T follicular helper cell (primary cell): ENCODE data around the gene CHD1.

ENCODE experiments used
- DNase-seq: peaks from one replicate; pipeline ENCODE4 v3.0.0-alpha.2; 2020; ENCODE audit warnings: low read depth

CHD1 gene

GRCh38 chr5:98813755-98814154 is 115.1 kb downstream of the CHD1 start:
- no peak for DNase-seq

- DNase-seq = no peak
Observed at GRCh38 chr5:98810206-98810605, 118.6 kb downstream of the CHD1 start.

GRCh38 chr5:98807806-98808205 is 121.0 kb downstream of the CHD1 start:
- no peak for DNase-seq

- no peak for DNase-seq
Observed at GRCh38 chr5:98805070-98805469, 123.7 kb downstream of the CHD1 start.

- no peak for DNase-seq
Observed at GRCh38 chr5:98804066-98804465, 124.7 kb downstream of the CHD1 start.
